Neural crest cell (in vitro differentiated cells): Measurements from ENCODE around the gene MYH7B. TPM values are rescaled to one million over a fixed set of nuclear protein-coding genes. Genes with fewer than 3 reads are reported as not detected.

Experiments
- DNase-seq: peaks from one replicate; pipeline ENCODE4 v3.0.0; 2021; ENCODE audit warnings: low read depth, mixed read lengths, low spot score
- H3K27ac Mint-ChIP-seq: one replicate; pipeline ENCODE4 v1.8.0; 2021; ENCODE audit warnings: mild to moderate bottlenecking, mixed read lengths; ENCODE audit not compliant: unreplicated experiment
- H3K27me3 Mint-ChIP-seq: 2 replicates; pipeline ENCODE4 v1.8.0; 2021; ENCODE audit warnings: low read depth, mild to moderate bottlenecking, mixed read lengths
- H3K36me3 Mint-ChIP-seq: 2 replicates; pipeline ENCODE4 v1.8.0; 2021; ENCODE audit warnings: low read depth, mild to moderate bottlenecking, mixed read lengths
- H3K4me1 Mint-ChIP-seq: 2 replicates; pipeline ENCODE4 v1.8.0; 2021; ENCODE audit warnings: mixed read lengths
- H3K4me3 Mint-ChIP-seq: one replicate; pipeline ENCODE4 v1.8.0; 2021; ENCODE audit warnings: mild to moderate bottlenecking, mixed read lengths
- H3K9me3 Mint-ChIP-seq: 2 replicates; pipeline ENCODE4 v1.8.0; 2021; ENCODE audit warnings: mixed read lengths
- CTCF ChIP-seq: fragments of 200-600 bp; sonication (generic); conservative IDR thresholded peaks from 2 replicates; pipeline ENCODE4 v1.5.0; 2021; ENCODE audit warnings: antibody characterized with exemption, mild to moderate bottlenecking
- total RNA-seq: library from RNA; stranded (reverse); gene quantifications from 2 replicates; pipeline ENCODE4 v1.2.1, GENCODE V29; 2021

The MYH7B gene
- total RNA-seq, 1 donor from 2014 or later, result 0.77 TPM

- Mint-ChIP-seq H3K9me3 (no peaks in the 10 kb centered on the region), H3K36me3 (peaks cover 25% of the 10 kb centered on the region), H3K27me3 (no peaks in the 10 kb centered on the region), H3K4me3 (no peak overlapping the region), H3K27ac (peak overlapping the region; percentile 21), H3K4me1 (no peaks in the 10 kb centered on the region)
- TF ChIP-seq CTCF, result no peak
- DNase-seq, result no peak
Measured at GRCh38 chr20:34925981-34926380, 29.7 kb upstream of the MYH7B start.

GRCh38 chr20:34926581-34926980, 29.1 kb upstream of the MYH7B start:
- no peak overlapping the region for H3K4me3 Mint-ChIP-seq
- no peak overlapping the region for H3K27ac Mint-ChIP-seq
- no peaks in the 10 kb centered on the region for H3K9me3 Mint-ChIP-seq
- no peak for TF ChIP-seq CTCF
- DNase-seq, result no peak
- H3K27me3 Mint-ChIP-seq, result no peaks in the 10 kb centered on the region
- peaks cover 25% of the 10 kb centered on the region for H3K36me3 Mint-ChIP-seq
- no peaks in the 10 kb centered on the region for H3K4me1 Mint-ChIP-seq

- H3K36me3 Mint-ChIP-seq, result peaks cover 25% of the 10 kb centered on the region
- no peaks in the 10 kb centered on the region for H3K9me3 Mint-ChIP-seq
- no peak for DNase-seq
- no peaks in the 10 kb centered on the region for H3K27me3 Mint-ChIP-seq
- no peak overlapping the region for H3K4me3 Mint-ChIP-seq
- H3K27ac Mint-ChIP-seq, result no peak overlapping the region
- TF ChIP-seq CTCF, result no peak
- no peaks in the 10 kb centered on the region for H3K4me1 Mint-ChIP-seq
Measured at GRCh38 chr20:34927736-34928135, 27.9 kb upstream of the MYH7B start.

- Mint-ChIP-seq H3K4me3 (no peak overlapping the region), H3K4me1 (no peaks in the 10 kb centered on the region), H3K27ac (no peak overlapping the region), H3K36me3 (peaks cover 29% of the 10 kb centered on the region), H3K27me3 (no peaks in the 10 kb centered on the region), H3K9me3 (no peaks in the 10 kb centered on the region)
- TF ChIP-seq CTCF, result no peak
- no peak for DNase-seq
Measured at GRCh38 chr20:34928411-34928810, 27.3 kb upstream of the MYH7B start.

- no peak for TF ChIP-seq CTCF
- Mint-ChIP-seq H3K36me3 (peaks cover 26% of the 10 kb centered on the region), H3K4me1 (no peaks in the 10 kb centered on the region)
Measured at GRCh38 chr20:34931771-34932170, 23.9 kb upstream of the MYH7B start.

More at GRCh38 chr20:34931771-34932170, 23.9 kb upstream of the MYH7B start:
- no peaks in the 10 kb centered on the region for H3K27me3 Mint-ChIP-seq
- no peak overlapping the region for H3K27ac Mint-ChIP-seq
- H3K9me3 Mint-ChIP-seq, result no peaks in the 10 kb centered on the region
- H3K4me3 Mint-ChIP-seq, result no peak overlapping the region
- DNase-seq, result no peak
